HepG2 (cell line): ENCODE measurements around the gene KCNK10. TPM values are rescaled to one million over a fixed set of nuclear protein-coding genes. Genes with fewer than 3 reads are reported as not detected.

ENCODE experiments used
- ATAC-seq: fragments of 200-7000 bp; cut with Tn5 transposase; 3 replicates; pipeline ENCODE4 v1.9.1; 2020; ENCODE audit warnings: mild to moderate bottlenecking, moderate library complexity
- BruUV-seq: library from RNA; stranded (reverse); fragments of 400-500 nt; replicated peaks from 2 replicates; lab custom pipeline; 2021; lab: Mats Ljungman, UMichigan
- CTCF ChIA-PET: fragments of 300-600 bp; formaldehyde crosslinking; extraction: SDS; loops from one replicate; lab custom pipeline; 2021; ENCODE audit warnings: low total read pairs, inconsistent platforms, low intra/inter-chr PET ratio; lab: Yijun Ruan, JAX
- POLR2A ChIA-PET: fragments of 350-600 bp; sonication (Branson Sonifier 250); formaldehyde crosslinking; loops from one replicate; lab custom pipeline; 2020; ENCODE audit warnings: antibody characterized with exemption, inconsistent platforms; lab: Yijun Ruan, JAX
- DNase-seq: peaks from one replicate; pipeline ENCODE4 v3.0.0-alpha.2; 2015; ENCODE audit warnings: low spot score
- FAIRE-seq: peaks from 3 replicates; lab custom pipeline; 2011; peaks lifted over from hg19 to GRCh38; lab: Jason Lieb, UNC
- H2AFZ ChIP-seq: one replicate; pipeline ENCODE4 v1.6.1; 2011; ENCODE audit warnings: low read length, inconsistent platforms
- H3K27ac ChIP-seq: fragments of 300-600 bp; 3 replicates; pipeline ENCODE4 v1.8.0; 2011; ENCODE audit warnings: mixed run types, mild to moderate bottlenecking, mixed read lengths, low read length, inconsistent platforms; ENCODE audit not compliant: insufficient read depth; ENCODE audit errors: extremely low read length
- H3K27me3 ChIP-seq, 2 experiments: fragments of 200-600 bp in 1 of 2; 2 replicates in 1 of 2; 3 replicates in 1 of 2; pipeline versions ENCODE4 v1.6.0 to v1.8.0; 2011; ENCODE audit warnings: low read length in 2 of 2, mild to moderate bottlenecking in 2 of 2, moderate library complexity in 2 of 2, inconsistent platforms in 1 of 2; ENCODE audit not compliant: insufficient read depth in 2 of 2, control insufficient read depth in 1 of 2
- H3K36me3 ChIP-seq, 2 experiments: fragments of 200-600 bp in 1 of 2; replicated peaks in 1 of 2; 2 replicates in 1 of 2; 3 replicates in 1 of 2; pipeline versions ENCODE4 v1.5.1 to v1.8.0; 2011; ENCODE audit warnings: low read length in 2 of 2, inconsistent platforms in 1 of 2; ENCODE audit not compliant: insufficient read depth in 2 of 2, control insufficient read depth in 1 of 2
- H3K4me1 ChIP-seq: 2 replicates; pipeline ENCODE4 v1.5.1; 2012; ENCODE audit warnings: low read length, inconsistent platforms; ENCODE audit not compliant: insufficient read depth
- H3K4me2 ChIP-seq: 2 replicates; pipeline ENCODE4 v1.6.0; 2011; ENCODE audit warnings: low read depth, low read length, inconsistent platforms
- H3K4me3 ChIP-seq, 3 experiments: fragments of 200-600 bp in 1 of 3; sonication (generic), shearing (Covaris generic) in 1 of 3; replicated peaks in 1 of 3; 2 replicates each; pipeline ENCODE4 v1.5.1; 2011 to 2016; ENCODE audit warnings: low read length in 3 of 3, inconsistent platforms in 2 of 3, low read depth in 2 of 3, mild to moderate bottlenecking in 2 of 3, control low read depth in 1 of 3, mixed read lengths in 1 of 3; ENCODE audit not compliant: insufficient read depth in 1 of 3
- H3K79me2 ChIP-seq: one replicate; pipeline ENCODE4 v1.6.1; 2011; ENCODE audit warnings: low read length, inconsistent platforms; ENCODE audit not compliant: insufficient read depth
- H3K9ac ChIP-seq: 2 replicates; pipeline ENCODE4 v1.6.0; 2011; ENCODE audit warnings: mild to moderate bottlenecking, low read depth, low read length, inconsistent platforms; ENCODE audit not compliant: insufficient read depth
- H3K9me3 ChIP-seq: 2 replicates; pipeline ENCODE4 v1.5.1; 2012; ENCODE audit warnings: mild to moderate bottlenecking, low read length
- H4K20me1 ChIP-seq: 2 replicates; pipeline ENCODE4 v1.6.0; 2011; ENCODE audit warnings: inconsistent platforms, mild to moderate bottlenecking, low read length, moderate library complexity; ENCODE audit not compliant: insufficient read depth
- ADNP ChIP-seq: sonication (generic); formaldehyde crosslinking; IDR thresholded peaks from 2 replicates; pipeline ENCODE4 v1.4.0; 2020; ENCODE audit warnings: missing genetic modification reagents
- BCL3 ChIP-seq: sonication (generic); formaldehyde crosslinking; IDR thresholded peaks from 2 replicates; pipeline ENCODE4 v1.5.1; 2020; ENCODE audit warnings: mild to moderate bottlenecking, missing genetic modification reagents, moderate library complexity
- CCDC6 ChIP-seq: sonication (generic); formaldehyde crosslinking; IDR thresholded peaks from 2 replicates; pipeline ENCODE4 v1.8.1; 2022; ENCODE audit warnings: mild to moderate bottlenecking, missing genetic modification reagents, moderate library complexity
- CHD4 ChIP-seq: fragments of 200-600 bp; sonication (generic); IDR thresholded peaks from 2 replicates; pipeline ENCODE4 v1.7.0; 2017; ENCODE audit warnings: mild to moderate bottlenecking, low read length, borderline replicate concordance
- GZF1 ChIP-seq: sonication (generic); formaldehyde crosslinking; IDR thresholded peaks from 2 replicates; pipeline ENCODE4 v1.5.1; 2020; ENCODE audit warnings: mild to moderate bottlenecking, missing genetic modification reagents
- MAX ChIP-seq: IDR thresholded peaks from 2 replicates; pipeline ENCODE4 v1.6.1; 2012; ENCODE audit warnings: inconsistent platforms
- SNRNP70 ChIP-seq: fragments of 200-400 bp; formaldehyde crosslinking; IDR thresholded peaks from 2 replicates; pipeline ENCODE4 v1.6.1; 2017; ENCODE audit warnings: mild to moderate bottlenecking, low read depth, low read length, moderate library complexity
- SUZ12 ChIP-seq: fragments of 150-350 bp; IDR thresholded peaks from 2 replicates; pipeline ENCODE4 v1.6.1; 2014; ENCODE audit warnings: low read depth, low read length
- TCF7L2 ChIP-seq: IDR thresholded peaks from 2 replicates; pipeline ENCODE4 v1.6.1; 2011; ENCODE audit warnings: mild to moderate bottlenecking, low read depth, low read length, moderate library complexity
- TIGD3 ChIP-seq: sonication (generic); formaldehyde crosslinking; IDR thresholded peaks from 2 replicates; pipeline ENCODE4 v1.5.1; 2020; ENCODE audit warnings: mild to moderate bottlenecking, missing genetic modification reagents, borderline replicate concordance
- ZBTB42 ChIP-seq: sonication (generic); formaldehyde crosslinking; IDR thresholded peaks from 2 replicates; pipeline ENCODE4 v1.5.0; 2020; ENCODE audit warnings: mild to moderate bottlenecking, missing genetic modification reagents
- ZFP37 ChIP-seq: sonication (generic); formaldehyde crosslinking; IDR thresholded peaks from 2 replicates; pipeline ENCODE4 v1.4.0; 2020; ENCODE audit warnings: missing genetic modification reagents, borderline replicate concordance
- ZFP91 ChIP-seq: sonication (generic); formaldehyde crosslinking; IDR thresholded peaks from 2 replicates; pipeline ENCODE4 v1.9.0; 2022; ENCODE audit warnings: missing genetic modification reagents, mild to moderate bottlenecking, borderline replicate concordance
- ZNF256 ChIP-seq: sonication (generic); formaldehyde crosslinking; conservative IDR thresholded peaks from 2 replicates; pipeline ENCODE4 v1.4.0; 2020; ENCODE audit warnings: missing genetic modification reagents
- ZNF296 ChIP-seq: sonication (generic); formaldehyde crosslinking; conservative IDR thresholded peaks from 2 replicates; pipeline ENCODE4 v1.5.0; 2020; ENCODE audit warnings: mild to moderate bottlenecking, missing genetic modification reagents
- ZNF337 ChIP-seq: sonication (generic); formaldehyde crosslinking; IDR thresholded peaks from 2 replicates; pipeline ENCODE4 v1.5.1; 2020; ENCODE audit warnings: missing genetic modification reagents, low read depth, mild to moderate bottlenecking, borderline replicate concordance
- ZNF441 ChIP-seq: sonication (generic); formaldehyde crosslinking; IDR thresholded peaks from 2 replicates; pipeline ENCODE4 v1.7.0; 2021; ENCODE audit warnings: missing genetic modification reagents, borderline replicate concordance
- ZNF589 ChIP-seq: sonication (generic); formaldehyde crosslinking; conservative IDR thresholded peaks from 2 replicates; pipeline ENCODE4 v1.8.0; 2022; ENCODE audit warnings: mild to moderate bottlenecking, moderate library complexity, missing genetic modification reagents
- ZNF724P ChIP-seq: sonication (generic); formaldehyde crosslinking; IDR thresholded peaks from 2 replicates; pipeline ENCODE4 v1.8.0; 2022; ENCODE audit warnings: missing genetic modification reagents, borderline replicate concordance
- WGBS: methylation state at CpG from one replicate; pipeline ENCODE4 v1.1.6; 2017; ENCODE audit warnings: low lambda C conversion rate; 5-methylcytosine and 5-hydroxymethylcytosine counted together
- in situ Hi-C: cut with HindIII; loops from 2 replicates; pipeline ENCODE4 v1.10.0; 2017; ENCODE audit warnings: low pct_unique_long_range_greater_than_20kb; ENCODE audit not compliant: extremely low pct_ligation_motif_present
- intact Hi-C: fragments of 100-400 bp; cut with micrococcal nuclease; formaldehyde crosslinking; loops from one replicate; pipeline ENCODE4 v1.10.0; 2022; ENCODE audit not compliant: unreplicated experiment
- polyA plus RNA-seq, 8 experiments: library from polyadenylated mRNA; depleted of rRNA in 3 of 8; stranded (reverse) in 7 of 8; unstranded in 1 of 8; fragments of >200 nt; fragmentation: Illumina TruSeq in 4 of 8; extraction: Trizol in 4 of 8; gene quantifications; 2 replicates each; pipeline versions ENCODE4 v1.2.1 to v1.2.3, GENCODE V29; 2011 to 2016; ENCODE audit warnings: low read depth in 4 of 8, missing spikeins in 1 of 8, mixed read lengths in 1 of 8; ENCODE audit not compliant: insufficient read depth in 1 of 8
- total RNA-seq, 5 experiments: library from RNA; depleted of rRNA; stranded (reverse); fragments of >200 nt; fragmentation: Illumina TruSeq; extraction: Trizol; gene quantifications; 2 replicates each; pipeline ENCODE4 v1.2.3, GENCODE V29; 2016; ENCODE audit warnings: low read depth in 1 of 5

KCNK10 gene
- total and polyA plus RNA-seq, 2 of the 13 experiments (the other 11 are each of a cell fraction or from before 2014, with no cell fraction given) = not detected

- Histone ChIP-seq H3K36me3 (no peaks in the 10 kb centered on the region), H3K4me2 (no peak overlapping the region), H3K9me3 (no peaks in the 10 kb centered on the region), H3K27ac (no peak overlapping the region), H3K79me2 (no peaks in the 10 kb centered on the region), H3K27me3 (no peaks in the 10 kb centered on the region), H4K20me1 (no peaks in the 10 kb centered on the region), H2AFZ (no peak overlapping the region), H3K4me1 (peaks cover 14% of the 10 kb centered on the region), H3K4me3 (no peak overlapping the region), H3K9ac (no peak overlapping the region)
- intact Hi-C loops (no loop called here), in situ Hi-C loops (no loop called here)
- CTCF ChIA-PET = no interaction called here
- ATAC-seq = no peak
- POLR2A ChIA-PET = no interaction called here
- WGBS = 92% methylated on average over 2 of the region's 2 CpGs
- no TSS peak for BruUV-seq
- DNase-seq = no peak
- no peak for FAIRE-seq
- TF ChIP-seq GZF1 (CRISPR knock-in tag) = no peak
- no peak for TF ChIP-seq ZNF337 (CRISPR knock-in tag)
- no peak for TF ChIP-seq TCF7L2
- no peak for TF ChIP-seq SUZ12
- TF ChIP-seq BCL3 (CRISPR knock-in tag) = no peak
- TF ChIP-seq ZNF589 (CRISPR knock-in tag) = no peak
- no peak for TF ChIP-seq ZNF296
- TF ChIP-seq CCDC6 (CRISPR knock-in tag) = no peak
- no peak for TF ChIP-seq CHD4
- TF ChIP-seq ZNF256 = no peak
- no peak for TF ChIP-seq ZFP37 (CRISPR knock-in tag)
- no peak for TF ChIP-seq ZFP91 (CRISPR knock-in tag)
- TF ChIP-seq ZNF441 (CRISPR knock-in tag) = no peak
- no peak for TF ChIP-seq ZBTB42
- TF ChIP-seq MAX = no peak
- TF ChIP-seq TIGD3 (CRISPR knock-in tag) = no peak
- no peak for TF ChIP-seq ZNF724P (CRISPR knock-in tag)
- TF ChIP-seq ADNP = no peak
- TF ChIP-seq SNRNP70 = no peak
These were observed 19.9 kb upstream of the KCNK10 start for GRCh38 chr14:88342980-88343379.
